Stimulated activated CD4-positive, alpha-beta T cell treated with anti-CD3 and anti-CD28 coated beads, Interleukin-12 subunit alpha, Interleukin-12 subunit beta, amount 100 ng/mL, for 4 hours (primary cell): ENCODE results near the gene SH3GL3.

Experiments
- DNase-seq: peaks from one replicate; pipeline ENCODE4 v3.0.0-alpha.2; 2020

Gene SH3GL3

DNA sequence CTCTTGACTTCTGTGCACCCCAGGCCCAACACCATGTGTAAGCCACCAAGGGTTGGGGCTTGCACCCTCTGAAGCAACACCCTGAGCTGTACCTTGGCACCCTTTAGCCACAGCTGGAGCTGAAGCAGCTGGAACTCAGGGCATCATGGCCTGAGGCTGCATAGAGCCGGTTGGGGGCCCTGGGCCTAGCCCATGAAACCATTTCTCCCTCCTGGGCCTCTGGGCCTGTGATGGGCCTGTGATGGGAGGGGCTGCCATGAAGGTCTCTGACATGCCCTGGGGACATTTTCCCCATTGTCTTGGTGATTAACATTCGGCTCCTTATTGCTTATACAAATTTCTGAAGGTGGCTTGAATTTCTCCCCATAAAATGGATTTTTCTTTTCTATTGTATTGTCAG lies 184.4 kb downstream of the SH3GL3 start:
- DNase-seq = no peak

- DNase-seq = no peak
Observed at GRCh38 chr15:83643201-83643600, 196.1 kb downstream of the SH3GL3 start.

DNA sequence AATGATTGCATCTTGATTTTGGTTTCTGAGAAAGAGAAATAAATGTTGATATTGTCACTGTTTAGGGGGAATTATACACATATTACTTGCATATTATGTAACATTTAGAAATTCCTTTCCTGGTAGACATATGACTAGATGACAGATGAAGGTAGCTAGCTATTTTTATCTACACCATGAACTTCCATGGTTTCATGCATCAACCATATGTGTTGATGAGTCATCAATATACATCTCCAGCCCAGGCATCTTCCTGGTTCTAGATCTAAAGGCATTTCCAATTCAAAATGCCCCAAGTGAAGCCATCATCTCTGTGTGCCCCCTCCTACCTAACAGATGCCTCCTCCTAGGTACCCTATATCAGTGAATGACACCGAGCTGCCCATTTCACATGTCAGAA lies 197.3 kb downstream of the SH3GL3 start:
- DNase-seq = no peak

- no peak for DNase-seq
Observed at GRCh38 chr15:83650831-83651230, 203.7 kb downstream of the SH3GL3 start.

GRCh38 chr15:83651541-83651940 lies 204.4 kb downstream of the SH3GL3 start:
- DNase-seq = no peak

- DNase-seq = no peak
Observed at GRCh38 chr15:83652626-83653204, 205.6 kb downstream of the SH3GL3 start.

DNA sequence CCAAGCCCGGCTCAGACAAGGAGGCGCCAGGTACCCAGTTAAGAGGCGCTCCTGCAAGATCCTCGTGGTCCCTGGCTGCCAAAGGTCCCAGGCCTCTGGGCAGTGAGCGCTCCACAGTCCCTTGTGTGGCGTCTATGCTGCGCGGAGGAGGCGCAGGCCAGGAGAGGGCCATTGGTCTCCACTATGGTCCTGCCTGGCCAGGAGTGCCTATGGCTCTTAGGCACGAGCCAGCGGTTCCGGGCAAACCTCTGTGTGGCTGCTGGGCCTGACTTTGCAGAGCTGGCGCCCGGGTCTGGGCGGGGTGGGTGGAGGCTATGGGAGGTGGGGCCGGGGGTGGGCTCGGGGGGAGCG lies 206.1 kb downstream of the SH3GL3 start:
- no peak for DNase-seq

GRCh38 chr15:83653639-83654378 lies 206.7 kb downstream of the SH3GL3 start, which contains the start of gene ADAMTSL3:
TSS of gene ADAMTSL3 (plus strand) at chr15:83654123. CDS start at chr15:83655762, 1,639 bp downstream.
- no peak for DNase-seq

DNA sequence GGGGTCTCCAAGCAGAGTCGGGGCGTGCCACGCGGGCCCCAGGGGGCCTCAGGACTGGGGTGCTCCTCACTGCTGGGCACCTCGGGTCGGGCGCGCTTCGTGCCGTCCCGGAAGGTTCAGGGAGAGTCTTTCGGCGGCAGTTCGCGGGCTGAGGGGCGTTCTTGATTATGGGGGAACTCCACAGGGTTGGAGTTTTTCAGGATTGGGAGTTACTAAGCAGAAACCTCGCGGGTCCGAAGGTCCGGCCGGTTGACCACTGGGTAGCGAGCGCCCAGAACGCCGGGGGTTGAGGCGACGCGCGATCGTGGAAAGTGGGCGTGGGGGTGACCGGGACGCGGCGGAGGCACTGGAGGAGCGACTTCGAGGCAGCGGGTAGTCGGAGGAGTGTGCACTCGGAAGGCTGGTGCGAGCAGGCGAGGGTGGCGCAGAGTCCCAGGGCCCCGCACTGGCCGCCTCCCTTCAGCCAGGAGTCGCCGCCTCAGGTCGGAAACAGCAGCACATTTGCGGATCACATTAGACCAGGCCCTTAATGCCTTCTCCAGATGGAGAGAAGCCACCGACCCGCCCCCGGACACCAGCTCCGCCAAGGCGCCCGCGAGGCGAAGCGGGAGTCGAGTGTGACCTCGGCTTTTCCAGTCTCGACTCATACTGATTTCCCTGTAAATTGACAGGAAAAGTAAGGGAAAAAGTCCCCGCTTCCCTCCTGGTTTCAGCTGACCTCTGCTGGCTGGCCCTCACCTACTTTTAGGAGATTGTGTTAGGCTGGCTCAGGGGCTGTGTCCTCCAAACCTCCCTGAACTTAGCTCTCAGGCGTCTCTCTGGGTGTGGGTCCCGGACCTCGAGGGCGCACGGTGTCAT lies 207.5 kb downstream of the SH3GL3 start:
- no peak for DNase-seq

- no peak for DNase-seq
Observed at GRCh38 chr15:83655237-83655616, 208.1 kb downstream of the SH3GL3 start.

DNA sequence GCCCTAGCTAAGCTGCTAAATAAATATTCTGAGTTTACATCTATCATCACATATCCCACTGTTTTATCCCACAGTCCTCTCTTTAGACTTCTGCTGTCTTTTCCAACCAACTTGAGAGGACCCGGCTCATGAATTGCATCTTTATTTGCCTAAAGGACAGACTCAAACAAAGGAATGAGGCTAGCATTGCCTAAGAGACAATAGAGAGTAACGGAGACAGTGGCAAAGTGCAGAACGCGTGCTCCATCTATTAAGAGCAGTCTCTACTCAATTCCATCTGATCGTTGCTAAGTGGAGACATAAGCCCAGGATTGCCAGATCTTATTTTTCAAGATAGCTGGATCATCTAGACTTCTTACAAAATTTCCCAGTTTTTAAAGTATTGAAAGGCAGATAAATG lies 209.1 kb downstream of the SH3GL3 start:
- no peak for DNase-seq

DNA sequence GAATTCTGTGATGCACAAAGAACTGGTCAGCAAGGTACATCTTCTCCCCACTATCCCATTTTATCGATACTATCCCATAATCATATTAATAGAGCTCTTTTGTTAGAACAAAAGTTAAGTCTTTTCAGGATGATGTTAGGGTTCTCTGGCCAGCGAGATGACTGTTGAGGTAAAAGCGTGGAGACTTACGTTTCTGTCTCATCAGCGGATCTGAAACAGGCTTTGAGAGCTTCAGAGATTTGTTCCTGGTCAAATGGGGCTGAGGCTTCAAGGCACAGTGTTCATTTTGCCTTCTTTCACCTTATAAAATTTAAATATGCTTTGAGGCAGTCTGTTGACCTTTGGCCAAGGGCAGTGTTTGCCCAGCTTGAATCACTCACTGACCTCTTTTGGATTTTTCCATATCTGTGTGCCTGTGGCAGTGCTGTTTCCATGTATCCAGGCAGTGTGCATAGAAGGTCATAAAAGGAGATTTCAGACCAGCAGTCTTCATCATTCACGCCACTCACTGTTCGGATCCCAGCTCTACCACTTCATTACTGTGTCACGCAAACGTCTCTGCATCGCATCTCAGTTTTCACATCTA lies 209.9 kb downstream of the SH3GL3 start:
- no peak for DNase-seq

DNA sequence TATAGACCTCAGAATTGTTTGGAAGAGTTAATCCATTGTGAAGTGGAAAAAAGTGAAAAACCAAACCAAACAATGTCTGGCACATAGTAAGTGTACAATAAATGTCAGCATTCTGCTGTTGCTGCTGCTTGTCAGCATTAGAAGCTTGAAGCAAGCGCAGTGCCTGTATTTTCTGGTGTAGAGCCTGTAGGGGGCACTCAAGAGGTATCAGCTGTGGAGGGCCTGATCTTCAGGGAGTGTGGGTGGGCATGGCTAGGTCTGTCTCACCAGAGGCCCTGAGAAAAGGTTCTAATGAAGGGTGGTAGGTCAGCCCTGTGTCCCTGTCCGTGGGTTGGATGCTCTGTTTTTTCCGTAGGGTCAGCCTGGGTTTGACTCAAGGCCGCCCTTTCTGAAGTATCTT lies 210.4 kb downstream of the SH3GL3 start:
- DNase-seq = no peak

- DNase-seq = no peak
Observed at GRCh38 chr15:83658430-83659416, 211.6 kb downstream of the SH3GL3 start.

DNA sequence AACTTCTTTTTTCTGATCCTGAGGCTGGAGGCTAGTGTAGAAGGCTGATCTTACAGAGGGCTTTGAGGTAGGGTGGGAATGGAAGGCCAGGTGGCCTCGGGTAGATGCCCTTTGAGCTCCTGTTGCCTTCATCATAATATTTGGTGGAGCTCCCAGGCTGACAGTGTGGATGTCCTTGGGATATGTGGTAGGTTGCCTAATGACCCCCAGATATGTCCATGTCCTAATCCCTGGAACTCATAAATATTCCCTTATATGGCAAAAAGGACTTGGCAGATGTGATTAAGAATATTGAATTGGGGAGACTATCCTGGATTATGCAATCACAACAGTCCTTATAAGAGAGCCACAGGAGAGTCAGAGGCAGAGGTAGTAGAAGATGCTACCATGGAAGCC lies 212.3 kb downstream of the SH3GL3 start:
- DNase-seq = no peak

DNA sequence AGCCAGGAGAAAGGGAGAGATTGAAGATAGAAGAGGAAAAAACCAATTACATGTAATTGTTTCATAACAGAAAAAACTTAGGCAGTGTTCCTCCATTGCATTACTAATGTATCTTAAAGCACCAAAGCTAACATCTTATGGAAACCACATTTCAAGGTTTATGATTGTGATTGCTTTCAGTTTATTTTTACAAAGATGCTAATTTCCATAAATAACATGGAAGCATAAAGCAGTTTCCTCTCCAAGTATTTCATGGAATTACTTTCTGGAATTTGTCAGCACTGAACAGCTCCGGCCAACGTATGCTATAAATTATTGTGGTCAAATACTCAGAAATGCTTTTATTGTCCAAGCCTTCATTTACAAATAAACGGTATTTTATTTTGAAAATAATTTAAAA lies 218.3 kb downstream of the SH3GL3 start:
- DNase-seq = no peak
